AG04450 (cell line): ENCODE data around the gene VARS1. TPM values are rescaled to one million over a fixed set of nuclear protein-coding genes. Genes with fewer than 3 reads are reported as not detected.

Source experiments
- polyA plus RNA-seq: library from polyadenylated mRNA; depleted of rRNA; stranded (reverse); fragments of >200 nt; gene quantifications from 2 replicates; pipeline ENCODE4 v1.2.3, GENCODE V29; 2011; rRNA removed
- small RNA-seq: library from RNA; depleted of rRNA; stranded (forward); fragments of <200 nt; gene quantifications from one replicate; pipeline ENCODE3, GENCODE V24; 2012; ENCODE audit warnings: low read depth; ENCODE audit not compliant: insufficient read length

The VARS1 gene
- polyA plus RNA-seq, 1 experiment: 16.0 TPM

Small RNAs within 50 kb of the gene (small RNA-seq; reads per million reads assigned to genes)
- gene MSH5-SAPCD1: not detected
- not detected for gene RF00019
- gene RNU6-850P: not detected
- gene SAPCD1: not detected
- 3,598 reads per million, percentile 98 among the genes with 10 or more reads in this experiment for gene SNORD48
- not detected for gene SNORD52

Other genes starting within 250 kb of the VARS1 start
- gene ATP6V1G2, start 249.1 kb downstream of the VARS1 start, polyA plus RNA-seq: 12.5 and 14.6 TPM in 2 replicates
- 5.1 and 5.4 TPM in 2 replicates for gene NFKBIL1, start 248.1 kb downstream of the VARS1 start, polyA plus RNA-seq
- not detected in 2 replicates for gene LTA, start 223.5 kb downstream of the VARS1 start, polyA plus RNA-seq
- not detected in 2 replicates for gene TNF, start 220.2 kb downstream of the VARS1 start, polyA plus RNA-seq
- not detected in 2 replicates for gene LTB, start 213.3 kb downstream of the VARS1 start, polyA plus RNA-seq
- not detected in 2 replicates for gene LST1, start 209.5 kb downstream of the VARS1 start, polyA plus RNA-seq
- gene NCR3, start 202.7 kb downstream of the VARS1 start, polyA plus RNA-seq: not detected in 2 replicates
- gene AIF1, start 180.5 kb downstream of the VARS1 start, polyA plus RNA-seq: not detected in 2 replicates
- 24.8 and 30.7 TPM in 2 replicates for gene PRRC2A, start 175.0 kb downstream of the VARS1 start, polyA plus RNA-seq
- 58.2 and 68.7 TPM in 2 replicates for gene BAG6, start 143.1 kb downstream of the VARS1 start, polyA plus RNA-seq
- 2.8 and 3.9 TPM in 2 replicates for gene APOM, start 139.9 kb downstream of the VARS1 start, polyA plus RNA-seq
- 10.2 and 11.6 TPM in 2 replicates for gene C6orf47, start 135.0 kb downstream of the VARS1 start, polyA plus RNA-seq
- gene GPANK1, start 130.8 kb downstream of the VARS1 start, polyA plus RNA-seq: 12.7 and 13.5 TPM in 2 replicates
- 80.1 and 96.0 TPM in 2 replicates for gene CSNK2B, start 129.7 kb downstream of the VARS1 start, polyA plus RNA-seq
- gene LY6G5B, start 125.8 kb downstream of the VARS1 start, polyA plus RNA-seq: 5.5 and 7.0 TPM in 2 replicates
- gene LY6G5C, start 114.7 kb downstream of the VARS1 start, polyA plus RNA-seq: 2.0 and 2.7 TPM in 2 replicates
- gene ABHD16A, start 92.4 kb downstream of the VARS1 start, polyA plus RNA-seq: 34.0 and 36.3 TPM in 2 replicates
- not detected in 2 replicates for gene LY6G6F, start 88.9 kb downstream of the VARS1 start, polyA plus RNA-seq
- not detected in 2 replicates for gene LY6G6D, start 80.4 kb downstream of the VARS1 start, polyA plus RNA-seq
- gene LY6G6C, start 74.0 kb downstream of the VARS1 start, polyA plus RNA-seq: not detected in 2 replicates
- not detected in 2 replicates for gene MPIG6B, start 72.4 kb downstream of the VARS1 start, polyA plus RNA-seq
- 44.4 and 59.1 TPM in 2 replicates for gene DDAH2, start 66.5 kb downstream of the VARS1 start, polyA plus RNA-seq
- gene CLIC1, start 59.2 kb downstream of the VARS1 start, polyA plus RNA-seq: 466 and 531 TPM in 2 replicates
- gene MSH5, start 55.7 kb downstream of the VARS1 start, polyA plus RNA-seq: 6.4 and 7.2 TPM in 2 replicates
- gene SAPCD1, start 33.1 kb downstream of the VARS1 start, polyA plus RNA-seq: 0.24 and 0.88 TPM in 2 replicates
- gene VWA7, start 18.4 kb downstream of the VARS1 start, polyA plus RNA-seq: 0.10 and 0.32 TPM in 2 replicates
- 34.2 and 38.3 TPM in 2 replicates for gene LSM2, start 11.2 kb upstream of the VARS1 start, polyA plus RNA-seq
- 1.1 and 1.2 TPM in 2 replicates for gene HSPA1L, start 19.5 kb upstream of the VARS1 start, polyA plus RNA-seq
- 46.6 and 50.4 TPM in 2 replicates for gene HSPA1A, start 19.8 kb upstream of the VARS1 start, polyA plus RNA-seq
- 31.9 TPM in 2 replicates for gene HSPA1B, start 32.0 kb upstream of the VARS1 start, polyA plus RNA-seq
- 39.0 and 49.4 TPM in 2 replicates for gene NEU1, start 67.1 kb upstream of the VARS1 start, polyA plus RNA-seq
- 0.04 and 0.12 TPM in 2 replicates for gene SLC44A4, start 83.2 kb upstream of the VARS1 start, polyA plus RNA-seq
- gene EHMT2, start 101.9 kb upstream of the VARS1 start, polyA plus RNA-seq: 23.8 and 28.5 TPM in 2 replicates
- 2.4 and 4.3 TPM in 2 replicates for gene ZBTB12, start 106.3 kb upstream of the VARS1 start, polyA plus RNA-seq
- 1.5 and 1.9 TPM in 2 replicates for gene C2, start 132.0 kb upstream of the VARS1 start, polyA plus RNA-seq
- gene CFB, start 150.3 kb upstream of the VARS1 start, polyA plus RNA-seq: 13.3 and 14.0 TPM in 2 replicates
- gene NELFE, start 163.2 kb upstream of the VARS1 start, polyA plus RNA-seq: 51.4 and 55.7 TPM in 2 replicates
- gene SKIC2, start 163.4 kb upstream of the VARS1 start, polyA plus RNA-seq: 26.0 and 30.4 TPM in 2 replicates
- gene DXO, start 176.4 kb upstream of the VARS1 start, polyA plus RNA-seq: 11.4 and 14.9 TPM in 2 replicates
- 7.5 and 7.6 TPM in 2 replicates for gene C4A, start 186.3 kb upstream of the VARS1 start, polyA plus RNA-seq
- 5.8 and 7.8 TPM in 2 replicates for gene C4B, start 219.0 kb upstream of the VARS1 start, polyA plus RNA-seq
- gene CYP21A2, start 242.7 kb upstream of the VARS1 start, polyA plus RNA-seq: 0.05 and 0.06 TPM in 2 replicates